GM12801 (cell line): Measurements from ENCODE around the gene ASMTL.

Experiments
- TF ChIP-seq, protein P1 (sequence below): IDR thresholded peaks from one replicate; pipeline ENCODE4 v1.5.1; 2011; ENCODE audit warnings: control low read depth; ENCODE audit not compliant: insufficient read length; ENCODE audit errors: extremely low read depth

ASMTL gene

DNA sequence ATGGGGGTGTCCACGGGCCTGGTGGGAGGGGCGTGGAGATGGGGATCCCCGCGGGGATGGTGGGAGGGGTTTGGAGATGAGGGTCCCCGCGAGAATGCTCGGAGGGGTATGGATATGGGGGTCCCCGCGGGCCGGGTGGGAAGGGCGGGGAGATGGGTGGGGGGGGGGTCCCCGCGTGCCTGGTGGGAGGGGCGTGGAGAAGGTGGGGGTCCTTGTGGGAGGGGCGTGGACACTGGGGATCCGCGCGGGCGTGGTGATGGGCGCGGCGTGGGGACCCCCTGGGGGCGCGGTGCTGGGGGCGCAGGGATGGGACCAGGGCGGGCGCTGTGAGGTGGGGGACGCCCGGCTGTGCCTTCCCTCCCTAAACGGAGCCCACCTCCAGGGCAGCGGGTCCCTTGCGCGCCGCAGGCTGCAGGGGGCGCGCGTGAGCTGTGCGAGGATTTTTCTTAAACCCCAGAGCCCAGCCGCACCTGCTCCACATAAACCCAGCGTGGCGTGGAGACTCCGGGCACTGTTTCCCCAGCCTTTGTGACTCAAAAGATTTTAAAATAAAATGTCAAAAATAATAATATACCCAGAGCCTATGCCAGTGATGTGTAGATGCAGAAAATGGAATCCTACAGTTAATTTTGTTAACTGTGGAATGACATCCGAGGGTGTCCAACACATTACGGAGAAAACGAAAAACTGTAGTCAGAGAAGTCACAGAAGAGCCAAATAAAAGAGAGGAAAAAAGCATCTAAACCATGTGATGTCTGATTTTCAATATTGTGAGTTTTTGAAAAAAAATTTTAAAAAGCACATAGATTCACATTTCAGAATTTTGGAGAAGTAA lies 1.5 kb upstream of the ASMTL start:
- TF ChIP-seq, protein P1, sequence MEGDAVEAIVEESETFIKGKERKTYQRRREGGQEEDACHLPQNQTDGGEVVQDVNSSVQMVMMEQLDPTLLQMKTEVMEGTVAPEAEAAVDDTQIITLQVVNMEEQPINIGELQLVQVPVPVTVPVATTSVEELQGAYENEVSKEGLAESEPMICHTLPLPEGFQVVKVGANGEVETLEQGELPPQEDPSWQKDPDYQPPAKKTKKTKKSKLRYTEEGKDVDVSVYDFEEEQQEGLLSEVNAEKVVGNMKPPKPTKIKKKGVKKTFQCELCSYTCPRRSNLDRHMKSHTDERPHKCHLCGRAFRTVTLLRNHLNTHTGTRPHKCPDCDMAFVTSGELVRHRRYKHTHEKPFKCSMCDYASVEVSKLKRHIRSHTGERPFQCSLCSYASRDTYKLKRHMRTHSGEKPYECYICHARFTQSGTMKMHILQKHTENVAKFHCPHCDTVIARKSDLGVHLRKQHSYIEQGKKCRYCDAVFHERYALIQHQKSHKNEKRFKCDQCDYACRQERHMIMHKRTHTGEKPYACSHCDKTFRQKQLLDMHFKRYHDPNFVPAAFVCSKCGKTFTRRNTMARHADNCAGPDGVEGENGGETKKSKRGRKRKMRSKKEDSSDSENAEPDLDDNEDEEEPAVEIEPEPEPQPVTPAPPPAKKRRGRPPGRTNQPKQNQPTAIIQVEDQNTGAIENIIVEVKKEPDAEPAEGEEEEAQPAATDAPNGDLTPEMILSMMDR: no peak

DNA sequence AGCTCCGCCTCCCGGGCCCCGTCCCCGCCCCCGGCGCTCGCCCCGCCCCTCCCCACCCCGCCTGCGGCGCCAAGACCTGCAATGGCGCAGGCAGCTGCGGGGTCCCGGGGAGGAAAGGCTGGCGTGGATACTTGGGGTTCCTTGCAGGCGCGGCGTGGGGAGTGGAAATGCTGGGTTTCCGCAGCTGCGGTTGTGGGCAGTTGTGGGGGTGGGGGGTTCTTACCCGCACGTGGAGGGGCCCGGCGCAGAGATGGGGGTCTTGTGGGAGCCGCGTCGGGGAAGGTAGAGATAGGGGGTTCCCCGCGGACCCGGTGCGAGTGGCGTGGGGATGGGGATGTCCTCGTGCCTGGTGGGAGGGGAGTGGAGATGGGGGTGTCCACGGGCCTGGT lies 680 bp upstream of the ASMTL start:
- TF ChIP-seq, protein P1: no peak

GRCh38 chrX:1451661-1452515 lies 821 bp downstream of the ASMTL start:
- TF ChIP-seq, protein P1: no peak

- TF ChIP-seq, protein P1: no peak
These were observed 1.5 kb downstream of the ASMTL start for GRCh38 chrX:1451251-1451660.

DNA sequence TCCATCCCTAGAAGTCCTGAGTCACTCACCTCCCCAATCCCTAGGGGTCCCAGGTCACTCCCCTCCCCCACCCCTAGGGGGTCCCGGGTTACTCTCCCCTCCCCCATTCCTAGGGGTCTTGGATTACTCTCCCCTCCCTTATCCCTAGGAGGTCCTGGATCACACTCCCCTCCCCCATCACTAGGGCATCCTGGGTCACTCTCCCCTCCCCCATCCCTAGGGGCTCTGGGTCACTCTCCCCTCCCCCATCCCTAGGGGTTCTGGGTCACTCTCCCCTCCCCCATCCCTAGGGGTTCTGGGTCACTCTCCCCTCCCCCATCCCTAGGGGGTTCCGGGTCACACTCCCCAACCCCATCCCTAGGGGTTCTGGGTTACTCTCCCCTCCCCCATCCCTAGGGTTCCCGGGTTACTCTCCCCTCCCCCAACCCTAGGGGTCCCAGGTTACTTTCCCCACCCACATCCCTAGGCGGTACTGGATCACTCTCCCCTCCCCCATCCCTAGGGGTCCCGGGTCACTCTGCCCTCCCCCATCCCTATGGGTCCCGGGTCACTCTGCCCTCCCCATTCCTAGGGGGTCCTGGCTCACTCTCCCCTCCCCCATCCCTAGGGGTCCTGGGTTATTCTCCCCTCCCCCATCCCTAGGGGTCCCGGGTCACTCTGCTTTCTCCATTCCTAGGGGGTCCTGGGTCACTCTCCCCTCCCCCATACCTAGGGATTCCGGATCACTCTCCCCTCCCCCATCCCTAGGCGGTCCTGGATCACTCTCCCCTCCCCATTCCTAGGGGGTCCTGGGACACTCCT lies 2.1 kb downstream of the ASMTL start:
- TF ChIP-seq, protein P1: no peak

GRCh38 chrX:1449823-1450149 lies 2.9 kb downstream of the ASMTL start:
- TF ChIP-seq, protein P1: no peak

- TF ChIP-seq, protein P1: no peak
These were observed 3.5 kb downstream of the ASMTL start for GRCh38 chrX:1449036-1449822.
